Neural cell (in vitro differentiated cells): ENCODE results near the gene ATP13A3. TPM values are rescaled to one million over a fixed set of nuclear protein-coding genes. Genes with fewer than 3 reads are reported as not detected.
"Not testable (repeated sequence)": the region's sequence is repeated elsewhere in the genome, so short reads cannot be mapped to it uniquely, and the experiment has no call there.

Source experiments
- H2AFZ ChIP-seq: fragments of 200-600, 300-800 bp; sonication (generic), shearing (Covaris generic); 2 replicates; pipeline ENCODE4 v1.6.0; 2014; ENCODE audit warnings: low read depth, mild to moderate bottlenecking, antibody characterized with exemption, low read length, moderate library complexity
- H3F3A ChIP-seq: fragments of 200-600 bp; shearing (Covaris generic); 2 replicates; pipeline ENCODE4 v1.6.1; 2016; ENCODE audit warnings: mild to moderate bottlenecking, moderate library complexity, mixed read lengths, antibody characterized with exemption, low read length; ENCODE audit not compliant: insufficient read depth, poor library complexity, severe bottlenecking
- H3K27ac ChIP-seq: fragments of 200-600, 300-800 bp; sonication (generic), shearing (Covaris generic); 2 replicates; pipeline ENCODE4 v1.5.1; 2014; ENCODE audit warnings: mild to moderate bottlenecking, low read length, moderate library complexity
- H3K27me3 ChIP-seq: fragments of 300-800, 200-600 bp; sonication (generic), shearing (Covaris generic); 2 replicates; pipeline ENCODE4 v1.6.0; 2014; ENCODE audit warnings: mild to moderate bottlenecking, low read depth, low read length, moderate library complexity; ENCODE audit not compliant: insufficient read depth
- H3K36me3 ChIP-seq: fragments of 300-800, 200-600 bp; sonication (generic), shearing (Covaris generic); 2 replicates; pipeline ENCODE4 v1.5.1; 2014; ENCODE audit warnings: mild to moderate bottlenecking, antibody characterized with exemption, low read length, moderate library complexity; ENCODE audit not compliant: insufficient read depth
- H3K4me2 ChIP-seq: fragments of 300-800, 200-600 bp; sonication (generic), shearing (Covaris generic); 2 replicates; pipeline ENCODE4 v1.6.0; 2014; ENCODE audit warnings: mild to moderate bottlenecking, low read length
- H3K4me3 ChIP-seq: fragments of 300-800, 200-600 bp; sonication (generic), shearing (Covaris generic); 2 replicates; pipeline ENCODE4 v1.5.1; 2014; ENCODE audit warnings: mild to moderate bottlenecking, low read length, moderate library complexity
- H3K79me2 ChIP-seq: fragments of 200-600 bp; shearing (Covaris generic); replicated peaks from 2 replicates; pipeline ENCODE4 v1.6.0; 2014; ENCODE audit warnings: mild to moderate bottlenecking, low read length, moderate library complexity; ENCODE audit not compliant: insufficient read depth
- H3K9ac ChIP-seq: fragments of 300-800, 200-600 bp; sonication (generic), shearing (Covaris generic); 2 replicates; pipeline ENCODE4 v1.6.1; 2016; ENCODE audit warnings: mild to moderate bottlenecking, low read length, mixed read lengths
- H3K9me2 ChIP-seq: fragments of 200-600 bp; shearing (Covaris generic); 2 replicates; pipeline ENCODE4 v1.6.1; 2016; ENCODE audit warnings: mild to moderate bottlenecking, low read length, mixed read lengths; ENCODE audit not compliant: insufficient read depth
- H3K9me3 ChIP-seq: fragments of 200-600, 300-800 bp; sonication (generic), shearing (Covaris generic); 2 replicates; pipeline ENCODE4 v1.6.1; 2016; ENCODE audit warnings: mild to moderate bottlenecking, mixed run types, low read length, moderate library complexity, mixed read lengths
- H4K20me1 ChIP-seq: fragments of 200-600 bp; shearing (Covaris generic); 2 replicates; pipeline ENCODE4 v1.6.1; 2016; ENCODE audit warnings: mild to moderate bottlenecking, mixed run types; ENCODE audit not compliant: insufficient read depth
- EP300 ChIP-seq: fragments of 450-650 bp; conservative IDR thresholded peaks from 2 replicates; pipeline ENCODE4 v1.6.1; 2014; ENCODE audit warnings: antibody characterized with exemption, mild to moderate bottlenecking, moderate library complexity; ENCODE audit not compliant: poor library complexity, severe bottlenecking
- EZH2 ChIP-seq: fragments of 200-600, 300-800 bp; shearing (Covaris generic), sonication (generic); IDR thresholded peaks from 2 replicates; pipeline ENCODE4 v1.6.1; 2014; ENCODE audit warnings: antibody characterized with exemption, low read length, borderline replicate concordance, mild to moderate bottlenecking; ENCODE audit not compliant: insufficient read depth, poor library complexity, severe bottlenecking
- MXI1 ChIP-seq: fragments of 450-650 bp; conservative IDR thresholded peaks from 2 replicates; pipeline ENCODE4 v1.6.1; 2014; ENCODE audit warnings: antibody characterized with exemption, mild to moderate bottlenecking; ENCODE audit not compliant: poor library complexity, severe bottlenecking
- POLR2AphosphoS5 ChIP-seq: IDR thresholded peaks from 2 replicates; pipeline ENCODE4 v1.6.1; 2012
- RAD21 ChIP-seq: fragments of 450-650 bp; conservative IDR thresholded peaks from 2 replicates; pipeline ENCODE4 v1.6.1; 2014; ENCODE audit warnings: antibody characterized with exemption, mild to moderate bottlenecking, moderate library complexity
- SMC3 ChIP-seq: fragments of 450-650 bp; conservative IDR thresholded peaks from 2 replicates; pipeline ENCODE4 v1.6.1; 2014; ENCODE audit warnings: antibody characterized with exemption, mild to moderate bottlenecking, moderate library complexity; ENCODE audit not compliant: poor library complexity
- TAF1 ChIP-seq: IDR thresholded peaks from 2 replicates; pipeline ENCODE4 v1.6.1; 2012; ENCODE audit warnings: low read depth
- polyA plus RNA-seq: library from polyadenylated mRNA; depleted of rRNA; stranded (reverse); fragments of >200 nt; gene quantifications from 2 replicates; pipeline ENCODE4 v1.2.3, GENCODE V29; 2014
- TF ChIP-seq, protein P1 (sequence below): IDR thresholded peaks from 2 replicates; pipeline ENCODE4 v1.6.1; 2012; ENCODE audit warnings: borderline replicate concordance
- TF ChIP-seq, protein P2 (sequence below): fragments of 450-650 bp; IDR thresholded peaks from 2 replicates; pipeline ENCODE4 v1.5.1; 2014; ENCODE audit warnings: antibody characterized with exemption, mild to moderate bottlenecking, moderate library complexity; ENCODE audit not compliant: poor library complexity, severe bottlenecking

ATP13A3 gene
- polyA plus RNA-seq, 1 donor from 2014 or later = 64.7 TPM

DNA sequence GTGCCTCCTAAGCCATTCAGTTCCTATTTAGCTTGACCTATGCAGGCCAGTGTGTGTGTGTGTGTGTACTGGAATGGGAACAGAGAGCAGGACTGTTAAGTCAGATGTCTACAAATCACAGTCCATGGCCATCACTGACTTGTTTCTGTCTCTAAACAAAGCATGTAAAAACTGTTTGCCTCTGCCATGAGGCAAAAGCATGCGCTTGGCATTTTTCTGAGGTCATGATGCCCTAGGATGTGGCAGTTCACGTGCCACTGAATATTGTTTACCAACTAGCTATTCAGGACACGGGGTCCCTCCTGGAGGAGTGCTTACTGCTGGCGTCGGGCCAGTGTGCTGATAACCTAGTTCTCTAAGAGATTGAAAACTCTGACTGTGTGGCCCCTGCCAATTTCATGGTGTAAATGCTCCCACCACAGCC lies 8.2 kb upstream of the ATP13A3 start:
- Histone ChIP-seq H3K27me3 (no peaks in the 10 kb centered on the region), H3K4me2 (no peak overlapping the region), H3K9ac (no peak overlapping the region), H3K27ac (no peak overlapping the region), H4K20me1 (no peaks in the 10 kb centered on the region), H3F3A (no peaks in the 10 kb centered on the region), H3K4me3 (no peak overlapping the region), H3K79me2 (no peaks in the 10 kb centered on the region), H3K9me3 (no peaks in the 10 kb centered on the region), H3K9me2 (no peaks in the 10 kb centered on the region), H2AFZ (no peak overlapping the region), H3K36me3 (no peaks in the 10 kb centered on the region)
- no peak for TF ChIP-seq SMC3
- TF ChIP-seq EP300 = no peak
- no peak for TF ChIP-seq MXI1
- TF ChIP-seq, protein P1, sequence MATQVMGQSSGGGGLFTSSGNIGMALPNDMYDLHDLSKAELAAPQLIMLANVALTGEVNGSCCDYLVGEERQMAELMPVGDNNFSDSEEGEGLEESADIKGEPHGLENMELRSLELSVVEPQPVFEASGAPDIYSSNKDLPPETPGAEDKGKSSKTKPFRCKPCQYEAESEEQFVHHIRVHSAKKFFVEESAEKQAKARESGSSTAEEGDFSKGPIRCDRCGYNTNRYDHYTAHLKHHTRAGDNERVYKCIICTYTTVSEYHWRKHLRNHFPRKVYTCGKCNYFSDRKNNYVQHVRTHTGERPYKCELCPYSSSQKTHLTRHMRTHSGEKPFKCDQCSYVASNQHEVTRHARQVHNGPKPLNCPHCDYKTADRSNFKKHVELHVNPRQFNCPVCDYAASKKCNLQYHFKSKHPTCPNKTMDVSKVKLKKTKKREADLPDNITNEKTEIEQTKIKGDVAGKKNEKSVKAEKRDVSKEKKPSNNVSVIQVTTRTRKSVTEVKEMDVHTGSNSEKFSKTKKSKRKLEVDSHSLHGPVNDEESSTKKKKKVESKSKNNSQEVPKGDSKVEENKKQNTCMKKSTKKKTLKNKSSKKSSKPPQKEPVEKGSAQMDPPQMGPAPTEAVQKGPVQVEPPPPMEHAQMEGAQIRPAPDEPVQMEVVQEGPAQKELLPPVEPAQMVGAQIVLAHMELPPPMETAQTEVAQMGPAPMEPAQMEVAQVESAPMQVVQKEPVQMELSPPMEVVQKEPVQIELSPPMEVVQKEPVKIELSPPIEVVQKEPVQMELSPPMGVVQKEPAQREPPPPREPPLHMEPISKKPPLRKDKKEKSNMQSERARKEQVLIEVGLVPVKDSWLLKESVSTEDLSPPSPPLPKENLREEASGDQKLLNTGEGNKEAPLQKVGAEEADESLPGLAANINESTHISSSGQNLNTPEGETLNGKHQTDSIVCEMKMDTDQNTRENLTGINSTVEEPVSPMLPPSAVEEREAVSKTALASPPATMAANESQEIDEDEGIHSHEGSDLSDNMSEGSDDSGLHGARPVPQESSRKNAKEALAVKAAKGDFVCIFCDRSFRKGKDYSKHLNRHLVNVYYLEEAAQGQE = no peak
- TF ChIP-seq RAD21 = no peak
- TF ChIP-seq, protein P2, sequence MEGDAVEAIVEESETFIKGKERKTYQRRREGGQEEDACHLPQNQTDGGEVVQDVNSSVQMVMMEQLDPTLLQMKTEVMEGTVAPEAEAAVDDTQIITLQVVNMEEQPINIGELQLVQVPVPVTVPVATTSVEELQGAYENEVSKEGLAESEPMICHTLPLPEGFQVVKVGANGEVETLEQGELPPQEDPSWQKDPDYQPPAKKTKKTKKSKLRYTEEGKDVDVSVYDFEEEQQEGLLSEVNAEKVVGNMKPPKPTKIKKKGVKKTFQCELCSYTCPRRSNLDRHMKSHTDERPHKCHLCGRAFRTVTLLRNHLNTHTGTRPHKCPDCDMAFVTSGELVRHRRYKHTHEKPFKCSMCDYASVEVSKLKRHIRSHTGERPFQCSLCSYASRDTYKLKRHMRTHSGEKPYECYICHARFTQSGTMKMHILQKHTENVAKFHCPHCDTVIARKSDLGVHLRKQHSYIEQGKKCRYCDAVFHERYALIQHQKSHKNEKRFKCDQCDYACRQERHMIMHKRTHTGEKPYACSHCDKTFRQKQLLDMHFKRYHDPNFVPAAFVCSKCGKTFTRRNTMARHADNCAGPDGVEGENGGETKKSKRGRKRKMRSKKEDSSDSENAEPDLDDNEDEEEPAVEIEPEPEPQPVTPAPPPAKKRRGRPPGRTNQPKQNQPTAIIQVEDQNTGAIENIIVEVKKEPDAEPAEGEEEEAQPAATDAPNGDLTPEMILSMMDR = no peak
- TF ChIP-seq EZH2 = no peak
- no peak for TF ChIP-seq TAF1
- no peak for TF ChIP-seq POLR2AphosphoS5

DNA sequence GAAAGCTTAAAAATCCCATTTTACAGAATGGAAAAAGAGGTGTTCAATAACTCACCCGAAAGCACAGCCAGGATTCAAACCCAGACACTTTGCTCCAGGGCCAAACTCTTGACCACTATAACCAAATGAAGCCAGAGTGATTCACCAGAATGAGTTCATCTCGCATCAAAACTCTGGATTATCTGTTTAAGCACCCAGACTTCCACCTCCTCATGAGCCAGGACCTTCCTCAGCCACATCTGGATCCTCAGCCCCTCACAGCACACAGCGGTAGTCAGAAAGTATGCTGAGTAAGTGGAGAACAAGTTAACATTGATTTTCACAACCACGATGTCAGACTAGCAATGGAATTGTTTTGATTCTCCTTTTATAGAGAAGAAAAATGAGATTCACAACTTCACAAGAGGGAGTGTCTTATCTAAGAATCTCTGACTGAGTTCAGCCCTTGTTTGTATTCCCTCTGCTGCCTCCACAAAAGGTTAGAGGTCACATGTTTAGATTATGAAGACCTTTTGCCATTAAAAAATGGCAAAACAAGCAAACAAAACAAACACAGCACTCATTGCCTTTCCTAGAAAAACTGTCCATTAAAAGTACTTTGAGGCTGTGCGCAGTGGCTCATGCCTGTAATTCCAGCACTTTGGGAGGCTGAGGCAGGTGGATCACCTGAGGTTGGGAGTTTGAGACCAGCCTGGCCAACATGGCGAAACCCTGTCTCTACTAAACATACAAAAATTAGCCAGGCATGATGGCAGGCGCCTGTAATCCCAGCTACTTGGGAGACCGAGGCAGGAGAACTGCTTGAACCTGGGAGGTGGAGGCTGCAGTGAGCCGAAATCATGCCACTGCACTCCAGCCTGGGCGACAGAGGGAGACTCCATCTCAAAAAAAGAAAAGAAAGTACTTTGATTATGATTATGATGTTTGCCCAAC lies 7.5 kb upstream of the ATP13A3 start:
- H3K9me2 ChIP-seq, H4K20me1 ChIP-seq, H3K27me3 ChIP-seq, H2AFZ ChIP-seq, H3F3A ChIP-seq, H3K9me3 ChIP-seq, H3K27ac ChIP-seq, H3K79me2 ChIP-seq, H3K9ac ChIP-seq, H3K4me2 ChIP-seq, H3K36me3 ChIP-seq, H3K4me3 ChIP-seq: not testable (repeated sequence)
